Esophagus squamous epithelium (tissue), 5 donors: Measurements from ENCODE around the gene RHOA. TPM values are rescaled to one million over a fixed set of nuclear protein-coding genes. Genes with fewer than 3 reads are reported as not detected.
A peak's percentile ranks its signal among the peaks of the same experiment; 100 is the strongest.
"Not testable (repeated sequence)": the region's sequence is repeated elsewhere in the genome, so short reads cannot be mapped to it uniquely, and the experiment has no call there.

ENCODE experiments used
- DNase-seq: peaks from one replicate; lab custom pipeline; 2025; lab: John Stamatoyannopoulos, UW
- H3K27ac ChIP-seq, 4 donors: fragments of 200-600 bp; sonication (generic); one replicate each; pipeline ENCODE4 v1.5.1; 2016 to 2019; ENCODE audit warnings: mild to moderate bottlenecking in 1 of 4
- H3K27me3 ChIP-seq, 4 donors: fragments of 200-600 bp; sonication (generic); 1 replicate in 3 of 4; 2 replicates in 1 of 4; pipeline versions ENCODE4 v1.5.1 to v1.6.0; 2017 to 2021; ENCODE audit warnings: antibody characterized with exemption in 1 of 4
- H3K36me3 ChIP-seq, 3 donors: fragments of 200-600 bp; sonication (generic); one replicate each; pipeline ENCODE4 v1.5.1; 2016 to 2019
- H3K4me1 ChIP-seq, 3 donors: fragments of 200-600 bp; sonication (generic); one replicate each; pipeline ENCODE4 v1.5.1; 2017 to 2019
- H3K4me3 ChIP-seq, 4 donors: fragments of 200-600 bp; sonication (generic); 1 replicate in 3 of 4; 2 replicates in 1 of 4; pipeline ENCODE4 v1.5.1; 2016 to 2019; ENCODE audit warnings: mild to moderate bottlenecking in 2 of 4, moderate library complexity in 1 of 4
- H3K9me3 ChIP-seq, 3 donors: fragments of 200-600 bp; sonication (generic); one replicate each; pipeline ENCODE4 v1.5.1; 2016 to 2019
- CTCF ChIP-seq, 6 experiments: fragments of 450-650 bp in 4 of 6; fragments of 200-600 bp in 2 of 6; sonication (generic) in 2 of 6; IDR thresholded peaks; one replicate each; pipeline ENCODE4 v1.5.1; 2016 to 2019; ENCODE audit warnings: antibody characterized with exemption in 6 of 6, mild to moderate bottlenecking in 4 of 6, moderate library complexity in 4 of 6
- POLR2A ChIP-seq, 4 donors: fragments of 450-650 bp; IDR thresholded peaks; one replicate each; pipeline ENCODE4 v1.6.1; 2017; ENCODE audit warnings: antibody characterized with exemption in 4 of 4, mild to moderate bottlenecking in 4 of 4, moderate library complexity in 3 of 4
- WGBS, 2 donors: methylation state at CpG; one replicate each; pipeline ENCODE4 v1.1.5; 2018; 5-methylcytosine and 5-hydroxymethylcytosine counted together
- intact Hi-C: fragments of 100-400 bp; cut with DNase I; formaldehyde crosslinking; loops from one replicate; pipeline ENCODE4 v1.15.0; 2022
- total RNA-seq, 4 donors: library from RNA; depleted of rRNA; stranded (reverse); fragments of >200 nt; gene quantifications; one replicate each; pipeline ENCODE4 v1.1.0, GENCODE V29; 2016
- donor health status: DM: yes; HTN: yes; CAD: no.

Gene RHOA
- total RNA-seq, 4 donors from 2014 or later: 290 to 421 (median 345) TPM

GRCh38 chr3:49406571-49407565, 4.9 kb downstream of the RHOA start:
- 49 to 51% methylated on average over 17 of the region's 17 CpGs for WGBS, 2 donors
- H3K4me3 ChIP-seq: no peak overlapping the region
- peaks cover 0 to 18% (median 0%) of the 10 kb centered on the region in 3 donors for H3K36me3 ChIP-seq
- intact Hi-C loops: no loop called here
- TF ChIP-seq POLR2A (IDR thresholded peaks at IDR 0.05) (no peak), CTCF (IDR thresholded peaks at IDR 0.05) (no peak)
- H3K27ac ChIP-seq: peak overlapping the region; percentile 4 to 99 (median 46)
- no peaks in the 10 kb centered on the region for H3K9me3 ChIP-seq
- peaks cover 21 to 82% (median 54%) of the 10 kb centered on the region in 3 donors for H3K4me1 ChIP-seq
- no peaks in the 10 kb centered on the region for H3K27me3 ChIP-seq
- no peak for DNase-seq

GRCh38 chr3:49405570-49405969, 6.2 kb downstream of the RHOA start:
- 42 to 49% methylated on average over 8 to 9 of the region's 9 CpGs for WGBS, 2 donors
- H3K4me3 ChIP-seq, intact Hi-C loops, H3K9me3 ChIP-seq, H3K27me3 ChIP-seq, DNase-seq: not testable (repeated sequence)
- peaks cover 21 to 92% (median 60%) of the 10 kb centered on the region in 3 donors for H3K4me1 ChIP-seq
- H3K27ac ChIP-seq: peak overlapping the region in 2 of 4 donors; percentile 67 to 99
- peaks cover 0 to 30% (median 0%) of the 10 kb centered on the region in 3 donors for H3K36me3 ChIP-seq

GRCh38 chr3:49403891-49404290, 7.9 kb downstream of the RHOA start:
- Histone ChIP-seq H3K9me3 (no peaks in the 10 kb centered on the region), H3K4me3 (no peak overlapping the region), H3K4me1 (peaks cover 8 to 91% (median 48%) of the 10 kb centered on the region in 3 donors), H3K27me3 (no peaks in the 10 kb centered on the region), H3K27ac (peak overlapping the region in 1 of 4 donors; percentile 17), H3K36me3 (peaks cover 0 to 35% (median 0%) of the 10 kb centered on the region in 3 donors)
- DNase-seq: no peak
- no peak for TF ChIP-seq POLR2A (IDR thresholded peaks at IDR 0.05)
- no peak for TF ChIP-seq CTCF (IDR thresholded peaks at IDR 0.05)
- whole genome bisulfite sequencing, 2 donors: 50 to 93% methylated on average over 1 to 5 of the region's 5 CpGs
- intact Hi-C loops: no loop called here

- H3K9me3 ChIP-seq: no peaks in the 10 kb centered on the region
- H3K4me1 ChIP-seq: peaks cover 0 to 88% (median 48%) of the 10 kb centered on the region in 3 donors
- TF ChIP-seq CTCF (IDR thresholded peaks at IDR 0.05): no peak
- TF ChIP-seq POLR2A (IDR thresholded peaks at IDR 0.05): no peak
- no peaks in the 10 kb centered on the region for H3K27me3 ChIP-seq
- no peak overlapping the region for H3K27ac ChIP-seq
- 65 to 75% methylated on average over 2 of the region's 2 CpGs for WGBS, 2 donors
- H3K4me3 ChIP-seq: no peak overlapping the region
- intact Hi-C loops: no loop called here
- peaks cover 0 to 47% (median 0%) of the 10 kb centered on the region in 3 donors for H3K36me3 ChIP-seq
- DNase-seq: no peak
Measured at GRCh38 chr3:49401766-49402165, 10.0 kb downstream of the RHOA start.

- Histone ChIP-seq H3K27ac (no peak overlapping the region), H3K36me3 (peaks cover 0 to 71% (median 0%) of the 10 kb centered on the region in 3 donors), H3K4me1 (peaks cover 0 to 83% (median 38%) of the 10 kb centered on the region in 3 donors), H3K4me3 (no peak overlapping the region), H3K9me3 (no peaks in the 10 kb centered on the region), H3K27me3 (no peaks in the 10 kb centered on the region)
- TF ChIP-seq CTCF (IDR thresholded peaks at IDR 0.05): no peak
- TF ChIP-seq POLR2A (IDR thresholded peaks at IDR 0.05): no peak
- 93 to 95% methylated on average over 3 of the region's 3 CpGs for WGBS, 2 donors
- no peak for DNase-seq
- intact Hi-C loops: no loop called here
Measured at GRCh38 chr3:49399461-49399860, 12.3 kb downstream of the RHOA start.
